ENCODE measurements around the gene SLC24A3.

The SLC24A3 gene

GRCh38 chr20:19275038-19275629 lies 62.7 kb downstream of the SLC24A3 start:
- H3K4me3 ChIP-seq (ENCODE audit: low read length): no peak overlapping the region
- no peak for DNase-seq (ENCODE audit: low read depth)
- TF ChIP-seq, protein P1, sequence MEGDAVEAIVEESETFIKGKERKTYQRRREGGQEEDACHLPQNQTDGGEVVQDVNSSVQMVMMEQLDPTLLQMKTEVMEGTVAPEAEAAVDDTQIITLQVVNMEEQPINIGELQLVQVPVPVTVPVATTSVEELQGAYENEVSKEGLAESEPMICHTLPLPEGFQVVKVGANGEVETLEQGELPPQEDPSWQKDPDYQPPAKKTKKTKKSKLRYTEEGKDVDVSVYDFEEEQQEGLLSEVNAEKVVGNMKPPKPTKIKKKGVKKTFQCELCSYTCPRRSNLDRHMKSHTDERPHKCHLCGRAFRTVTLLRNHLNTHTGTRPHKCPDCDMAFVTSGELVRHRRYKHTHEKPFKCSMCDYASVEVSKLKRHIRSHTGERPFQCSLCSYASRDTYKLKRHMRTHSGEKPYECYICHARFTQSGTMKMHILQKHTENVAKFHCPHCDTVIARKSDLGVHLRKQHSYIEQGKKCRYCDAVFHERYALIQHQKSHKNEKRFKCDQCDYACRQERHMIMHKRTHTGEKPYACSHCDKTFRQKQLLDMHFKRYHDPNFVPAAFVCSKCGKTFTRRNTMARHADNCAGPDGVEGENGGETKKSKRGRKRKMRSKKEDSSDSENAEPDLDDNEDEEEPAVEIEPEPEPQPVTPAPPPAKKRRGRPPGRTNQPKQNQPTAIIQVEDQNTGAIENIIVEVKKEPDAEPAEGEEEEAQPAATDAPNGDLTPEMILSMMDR (IDR thresholded peaks at IDR 0.05; ENCODE audit: insufficient read depth, low read depth, low read length, missing control alignments): no peak

DNA sequence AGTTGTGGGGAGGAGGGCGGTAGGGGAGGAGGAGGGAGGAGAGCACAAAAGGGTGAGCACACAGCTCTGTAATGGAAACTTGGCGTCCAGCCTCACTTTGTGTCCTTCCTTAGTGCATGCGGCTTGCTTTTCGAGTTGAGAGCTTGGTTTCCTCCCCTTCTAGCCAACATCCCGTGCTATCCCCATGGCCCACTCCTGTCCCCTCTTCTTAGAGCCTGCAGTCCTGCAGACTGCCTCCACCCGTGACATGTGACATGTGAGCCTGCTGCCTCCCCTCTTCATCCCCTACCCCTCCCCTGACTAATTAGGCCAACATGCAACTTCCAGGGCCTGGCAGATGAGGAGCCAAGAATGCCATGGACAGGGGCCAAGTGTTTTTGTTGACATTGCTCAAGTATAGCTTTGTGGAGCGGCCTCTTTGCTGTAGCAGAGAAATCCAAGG lies 63.2 kb downstream of the SLC24A3 start:
- H3K4me3 ChIP-seq (ENCODE audit: low read length): no peak overlapping the region
- DNase-seq (ENCODE audit: low read depth): no peak
- TF ChIP-seq, protein P1 (IDR thresholded peaks at IDR 0.05; ENCODE audit: insufficient read depth, low read depth, low read length, missing control alignments): no peak

DNA sequence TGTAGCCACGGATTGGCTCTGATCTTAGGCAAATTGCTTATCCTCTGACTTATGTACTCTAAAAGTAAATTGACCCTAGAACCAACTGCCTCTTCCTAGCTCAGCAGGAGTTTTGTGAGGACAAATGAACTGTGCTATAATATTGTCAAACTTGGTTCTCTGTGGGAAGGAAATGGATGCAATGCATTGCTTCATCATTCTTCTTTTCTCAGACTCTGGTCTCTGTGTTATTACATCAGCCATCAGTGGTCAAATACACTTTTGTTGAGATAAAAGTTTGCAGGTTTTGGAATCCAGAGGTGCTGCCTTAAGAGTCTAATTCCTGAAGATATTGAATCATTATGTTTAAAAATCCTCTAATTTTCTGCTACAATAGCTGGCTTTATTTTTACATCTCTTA lies 64.9 kb downstream of the SLC24A3 start:
- H3K4me3 ChIP-seq (ENCODE audit: low read length): no peak overlapping the region
- TF ChIP-seq, protein P1 (IDR thresholded peaks at IDR 0.05; ENCODE audit: insufficient read depth, low read depth, low read length, missing control alignments): no peak
- DNase-seq (ENCODE audit: low read depth): no peak

DNA sequence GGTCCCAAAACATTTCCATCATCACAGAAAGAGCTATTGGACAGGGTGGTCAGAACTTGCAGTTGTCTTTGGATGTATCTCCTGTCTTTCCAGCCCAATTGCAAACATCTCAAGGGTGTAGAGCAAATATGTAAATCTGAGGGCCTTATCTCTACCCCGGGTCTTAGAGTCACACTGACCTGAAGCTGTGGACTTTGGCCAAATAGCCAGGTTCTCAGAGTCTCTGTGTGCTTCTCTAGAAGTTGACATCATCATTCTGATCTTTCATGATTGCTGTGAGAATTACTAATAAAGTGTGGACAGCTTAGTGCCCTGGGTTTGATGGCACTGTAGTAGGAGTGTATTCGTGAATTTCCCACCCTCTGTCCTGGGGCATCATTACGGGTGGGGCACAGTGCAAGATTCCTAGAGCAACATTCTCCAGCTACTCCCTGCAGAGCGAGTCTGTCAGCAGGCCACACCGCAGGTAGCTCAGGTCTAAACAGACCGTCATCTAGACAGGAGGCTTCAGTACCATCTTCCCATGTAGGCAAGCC lies 71.1 kb downstream of the SLC24A3 start:
- H3K4me3 ChIP-seq (ENCODE audit: low read length): no peak overlapping the region
- TF ChIP-seq, protein P1 (IDR thresholded peaks at IDR 0.05; ENCODE audit: insufficient read depth, low read depth, low read length, missing control alignments): no peak
- DNase-seq (ENCODE audit: low read depth): no peak

DNA sequence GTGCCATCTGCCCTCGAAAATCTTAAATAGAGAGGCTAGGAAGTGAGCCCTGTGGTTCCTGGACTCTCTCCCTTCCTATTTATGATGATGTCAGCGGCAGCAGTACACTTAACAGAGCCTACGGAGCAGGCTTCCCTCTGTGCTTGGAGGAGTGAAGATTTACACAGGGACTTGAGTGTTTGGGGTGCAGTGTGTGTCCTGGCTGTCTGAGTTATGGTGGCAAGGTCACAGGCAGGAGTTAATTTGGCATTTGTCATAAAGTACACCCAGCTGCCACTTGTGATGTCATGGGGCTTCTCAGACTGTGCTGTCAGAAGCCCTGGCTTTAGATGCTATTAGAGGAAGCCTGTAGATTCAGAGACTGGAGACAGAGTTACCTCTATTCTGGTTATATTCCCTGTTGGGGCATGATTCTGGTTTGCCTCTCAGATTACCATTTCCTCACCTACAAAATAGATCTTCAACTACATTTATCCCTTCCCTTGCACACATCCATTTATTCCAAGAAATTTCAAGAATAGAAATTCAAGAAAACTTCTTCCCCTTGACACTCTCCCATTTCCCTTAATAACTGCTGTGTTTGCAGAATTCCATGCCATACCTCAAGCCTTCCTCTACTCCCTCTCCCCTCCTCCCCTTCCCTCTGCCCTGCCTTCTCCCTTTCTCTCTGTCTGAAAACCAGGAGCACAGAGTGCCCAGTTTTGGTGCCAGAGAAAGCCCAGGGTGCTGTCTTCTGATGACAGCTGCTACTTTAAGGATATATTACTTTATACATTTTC lies 72.1 kb downstream of the SLC24A3 start:
- DNase-seq (ENCODE audit: low read depth): no peak
- H3K4me3 ChIP-seq (ENCODE audit: low read length): no peak overlapping the region

DNA sequence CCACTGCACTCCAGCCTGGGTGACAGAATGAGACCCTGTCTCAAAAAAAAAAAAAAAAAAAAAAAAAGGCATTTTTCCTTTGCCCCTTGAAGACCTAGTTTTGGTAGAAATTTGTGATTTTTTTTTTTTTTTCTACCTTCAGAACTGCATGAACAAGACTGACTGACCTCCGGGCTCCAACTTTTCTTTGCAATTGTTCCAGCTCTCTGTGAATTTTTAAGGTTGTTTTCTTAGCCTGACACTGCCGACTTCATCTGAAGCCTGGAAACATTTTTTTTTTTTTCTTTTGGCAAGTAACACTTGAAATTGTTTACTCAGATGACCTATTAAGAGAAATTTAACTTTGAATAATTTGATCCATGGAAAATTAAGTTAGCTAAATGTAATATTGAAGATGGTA lies 73.0 kb downstream of the SLC24A3 start:
- no peak overlapping the region for H3K4me3 ChIP-seq (ENCODE audit: low read length)
- TF ChIP-seq, protein P1 (IDR thresholded peaks at IDR 0.05; ENCODE audit: insufficient read depth, low read depth, low read length, missing control alignments): no peak
- DNase-seq (ENCODE audit: low read depth): no peak

More for the DNA sequence above, 72.1 kb downstream of the SLC24A3 start:
- TF ChIP-seq, protein P1 (IDR thresholded peaks at IDR 0.05; ENCODE audit: insufficient read depth, low read depth, low read length, missing control alignments): no peak
